T-cell (primary cell): ENCODE data around the gene SCO2. TPM values are rescaled to one million over a fixed set of nuclear protein-coding genes. Genes with fewer than 3 reads are reported as not detected.

Source experiments
- ATAC-seq, 4 experiments: fragments of 200-7000 bp in 3 of 4; fragments of 150-1000 bp in 1 of 4; cut with Tn5 transposase; replicated peaks in 1 of 4; 1 replicate in 3 of 4; 2 replicates in 1 of 4; pipeline ENCODE4 v1.10.0; 2021; ENCODE audit warnings: moderate library complexity in 3 of 4, mild to moderate bottlenecking in 2 of 4, moderate number of reproducible peaks in 1 of 4
- CTCF ChIA-PET, 2 donors: fragments of 300-600 bp; sonication (Branson Sonifier 250); formaldehyde crosslinking; loops; one replicate each; lab custom pipeline; 2022; ENCODE audit warnings: antibody characterized with exemption in 2 of 2; lab: Charles Lee
- POLR2A ChIA-PET, 2 donors: fragments of 300-600 bp; sonication (Branson Sonifier 250); formaldehyde crosslinking; loops; one replicate each; lab custom pipeline; 2022; ENCODE audit warnings: antibody characterized with exemption in 2 of 2; lab: Charles Lee
- DNase-seq, 35 experiments: peaks; one replicate each; pipeline versions ENCODE4 v3.0.0 to v3.0.0-alpha.2; 2013 to 2023
- H3K27ac ChIP-seq: one replicate; pipeline ENCODE4 v1.5.1; 2013; ENCODE audit warnings: low read length
- H3K27me3 ChIP-seq, 2 experiments: replicated peaks in 1 of 2; 1 replicate in 1 of 2; 2 replicates in 1 of 2; pipeline versions ENCODE4 v1.6.1 to v1.7.0; 2013; ENCODE audit warnings: low read length in 1 of 2, mixed read lengths in 1 of 2; ENCODE audit not compliant: control insufficient read depth in 2 of 2, insufficient read depth in 2 of 2; ENCODE audit errors: extremely low read depth in 1 of 2
- H3K36me3 ChIP-seq, 2 donors: 1 replicate in 1 of 2; 2 replicates in 1 of 2; pipeline versions ENCODE4 v1.6.1 to v1.7.0; 2013; ENCODE audit warnings: low read length in 1 of 2; ENCODE audit not compliant: control insufficient read depth in 2 of 2, insufficient read depth in 1 of 2; ENCODE audit errors: extremely low read depth in 1 of 2
- H3K4me1 ChIP-seq, 2 experiments: 1 replicate in 1 of 2; 2 replicates in 1 of 2; pipeline versions ENCODE4 v1.6.1 to v1.7.0; 2013; ENCODE audit warnings: low read length in 2 of 2, mixed read lengths in 1 of 2; ENCODE audit not compliant: insufficient read depth in 2 of 2, control insufficient read depth in 1 of 2; ENCODE audit errors: extremely low read depth in 1 of 2
- H3K4me3 ChIP-seq, 2 donors: 1 replicate in 1 of 2; 2 replicates in 1 of 2; pipeline versions ENCODE4 v1.5.1 to v1.7.0; 2013; ENCODE audit warnings: mild to moderate bottlenecking in 2 of 2, low read length in 1 of 2, moderate library complexity in 1 of 2; ENCODE audit not compliant: control insufficient read depth in 1 of 2; ENCODE audit errors: extremely low read depth in 1 of 2
- H3K9me3 ChIP-seq: 2 replicates; pipeline ENCODE4 v1.7.0; 2013
- H3K27ac Mint-ChIP-seq, 2 donors: one replicate each; pipeline ENCODE4 v1.8.0; 2020 to 2021; ENCODE audit warnings: mild to moderate bottlenecking in 2 of 2, mixed read lengths in 2 of 2
- H3K27me3 Mint-ChIP-seq, 2 donors: one replicate each; pipeline ENCODE4 v1.8.0; 2021 to 2022; ENCODE audit warnings: mixed read lengths in 2 of 2
- H3K36me3 Mint-ChIP-seq: one replicate; pipeline ENCODE4 v1.8.0; 2021; ENCODE audit warnings: mixed read lengths
- H3K4me1 Mint-ChIP-seq, 3 donors: one replicate each; pipeline ENCODE4 v1.8.0; 2020 to 2022; ENCODE audit warnings: mixed read lengths in 3 of 3, mild to moderate bottlenecking in 1 of 3
- H3K4me3 Mint-ChIP-seq, 3 donors: one replicate each; pipeline ENCODE4 v1.8.0; 2020 to 2022; ENCODE audit warnings: mild to moderate bottlenecking in 3 of 3, mixed read lengths in 3 of 3, moderate library complexity in 3 of 3
- H3K9me3 Mint-ChIP-seq, 3 donors: one replicate each; pipeline ENCODE4 v1.8.0; 2020 to 2022; ENCODE audit warnings: mixed read lengths in 3 of 3
- WGBS: methylation state at CpG from one replicate; pipeline ENCODE4 v1.1.5; 2013; ENCODE audit warnings: missing lambda C conversion rate; ENCODE audit not compliant: insufficient coverage; 5-methylcytosine and 5-hydroxymethylcytosine counted together
- total RNA-seq, 35 experiments: library from RNA in 6 of 35; stranded (reverse) in 6 of 35; fragments of 120-200 nt in 1 of 35; gene quantifications; one replicate each; pipeline versions ENCODE4 v1.2.1 to v1.2.4 and lab custom pipeline; 2013 to 2026

SCO2 gene
- total RNA-seq, 5 donors from 2014 or later (not counting 1 experiment from before 2014, with no cell fraction given) = 3.3 to 5.6 (median 4.0) TPM

DNA sequence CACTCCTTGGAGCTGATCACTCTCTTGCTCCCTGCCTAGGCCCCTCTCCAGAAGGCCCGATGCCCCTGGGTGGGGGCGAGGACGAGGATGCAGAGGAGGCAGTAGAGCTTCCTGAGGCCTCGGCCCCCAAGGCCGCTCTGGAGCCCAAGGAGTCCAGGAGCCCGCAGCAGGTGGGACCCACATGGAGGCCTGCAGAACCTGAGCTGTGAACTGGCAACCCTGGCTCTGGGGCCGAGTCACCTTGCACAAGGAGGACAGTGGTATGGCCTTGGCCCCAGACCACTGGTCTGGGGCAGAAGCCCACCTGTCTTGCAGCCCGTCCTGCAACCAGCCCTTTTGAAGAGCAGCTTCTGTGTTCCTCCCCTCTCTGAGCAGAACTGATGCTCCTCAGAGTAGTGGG lies 6.2 kb downstream of the SCO2 start:
- peaks cover 14% of the 10 kb centered on the region for H3K36me3 Mint-ChIP-seq
- POLR2A ChIA-PET = no interaction called here

GRCh38 chr22:50518606-50519005 lies 6.8 kb downstream of the SCO2 start:
- WGBS = 100% methylated on average over 7 of the region's 7 CpGs
- no peaks in the 10 kb centered on the region for H3K27me3 ChIP-seq
- no peak overlapping the region for H3K4me3 ChIP-seq
- H3K4me1 ChIP-seq = no peaks in the 10 kb centered on the region
- CTCF ChIA-PET = no interaction called here
- H3K36me3 Mint-ChIP-seq = peaks cover 14% of the 10 kb centered on the region
- POLR2A ChIA-PET = no interaction called here
- DNase-seq = no peak
- H3K9me3 ChIP-seq = no peaks in the 10 kb centered on the region
- H3K9me3 Mint-ChIP-seq = no peaks in the 10 kb centered on the region
- H3K27ac ChIP-seq = no peak overlapping the region
- H3K27me3 Mint-ChIP-seq = no peaks in the 10 kb centered on the region
- H3K4me1 Mint-ChIP-seq = peaks cover 12 to 17% (median 12%) of the 10 kb centered on the region in 3 donors
- no peak for ATAC-seq
- no peak overlapping the region for H3K4me3 Mint-ChIP-seq
- H3K27ac Mint-ChIP-seq = no peak overlapping the region
- H3K36me3 ChIP-seq = peaks cover 48 to 66% of the 10 kb centered on the region in 2 donors

More for the DNA sequence above, 6.2 kb downstream of the SCO2 start:
- H3K27me3 Mint-ChIP-seq = no peaks in the 10 kb centered on the region
- peaks cover 10 to 14% (median 13%) of the 10 kb centered on the region in 3 donors for H3K4me1 Mint-ChIP-seq
- Histone ChIP-seq H3K36me3 (peaks cover 50 to 71% of the 10 kb centered on the region in 2 donors), H3K4me3 (no peak overlapping the region), H3K4me1 (peaks cover 0 to 4% of the 10 kb centered on the region in 2 experiments), H3K27ac (no peak overlapping the region), H3K27me3 (no peaks in the 10 kb centered on the region), H3K9me3 (no peaks in the 10 kb centered on the region)
- DNase-seq (no peak), ATAC-seq (no peak)
- CTCF ChIA-PET = no interaction called here
- 99% methylated on average over 8 of the region's 8 CpGs for WGBS
- H3K4me3 Mint-ChIP-seq = no peak overlapping the region
- H3K9me3 Mint-ChIP-seq = no peaks in the 10 kb centered on the region
- H3K27ac Mint-ChIP-seq = no peak overlapping the region

- Histone ChIP-seq H3K27me3 (no peaks in the 10 kb centered on the region), H3K4me3 (no peak overlapping the region), H3K36me3 (peaks cover 41 to 59% of the 10 kb centered on the region in 2 donors), H3K27ac (no peak overlapping the region), H3K9me3 (no peaks in the 10 kb centered on the region), H3K4me1 (no peaks in the 10 kb centered on the region)
- H3K4me3 Mint-ChIP-seq = no peak overlapping the region
- H3K4me1 Mint-ChIP-seq = peaks cover 13 to 17% (median 14%) of the 10 kb centered on the region in 3 donors
- no peak for DNase-seq
- POLR2A ChIA-PET = no interaction called here
- WGBS = 96% methylated on average over 10 of the region's 20 CpGs
- no peaks in the 10 kb centered on the region for H3K27me3 Mint-ChIP-seq
- H3K27ac Mint-ChIP-seq = no peak overlapping the region
- CTCF ChIA-PET = no interaction called here
- H3K36me3 Mint-ChIP-seq = peaks cover 14% of the 10 kb centered on the region
- H3K9me3 Mint-ChIP-seq = no peaks in the 10 kb centered on the region
- no peak for ATAC-seq
Measured at GRCh38 chr22:50517495-50518260, 7.7 kb downstream of the SCO2 start.

GRCh38 chr22:50516891-50517290 lies 8.5 kb downstream of the SCO2 start:
- ATAC-seq = no peak

DNA sequence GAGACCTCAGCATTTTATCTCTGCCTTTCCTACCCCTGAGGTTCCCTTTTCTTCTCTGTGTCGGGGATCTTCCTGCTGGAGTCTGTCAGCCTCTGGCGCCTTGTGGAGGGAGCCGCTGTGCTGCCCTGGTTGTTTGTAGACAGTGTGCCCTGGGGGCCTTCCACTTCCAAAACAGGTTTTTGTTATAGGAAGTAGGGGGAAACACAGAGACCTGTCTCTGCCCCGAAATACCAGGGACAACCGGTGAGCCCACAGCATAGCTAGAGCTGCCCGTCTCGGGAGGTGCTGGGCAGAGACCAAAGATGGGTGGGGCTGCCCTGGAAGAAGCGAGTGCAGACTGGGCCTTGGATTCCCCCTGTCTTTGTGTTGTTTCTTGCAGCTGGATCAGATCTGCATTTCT lies 9.3 kb downstream of the SCO2 start:
- no peak for DNase-seq
- WGBS = 98% methylated on average over 6 of the region's 8 CpGs

More at GRCh38 chr22:50516891-50517290, 8.5 kb downstream of the SCO2 start:
- H3K27ac ChIP-seq = no peak overlapping the region
- H3K9me3 ChIP-seq = no peaks in the 10 kb centered on the region
- H3K27me3 ChIP-seq = no peaks in the 10 kb centered on the region
- Mint-ChIP-seq H3K4me1 (peaks cover 18 to 20% (median 19%) of the 10 kb centered on the region in 3 donors), H3K36me3 (peaks cover 19% of the 10 kb centered on the region), H3K27me3 (no peaks in the 10 kb centered on the region), H3K9me3 (no peaks in the 10 kb centered on the region), H3K4me3 (no peak overlapping the region), H3K27ac (no peak overlapping the region)
- peaks cover 38 to 56% of the 10 kb centered on the region in 2 donors for H3K36me3 ChIP-seq
- WGBS = 88% methylated on average over 14 of the region's 16 CpGs
- DNase-seq = no peak
- no peaks in the 10 kb centered on the region for H3K4me1 ChIP-seq
- no peak overlapping the region for H3K4me3 ChIP-seq
- ChIA-PET CTCF (interaction anchor here in 1 of 2 donors (1.6 kb wide), 1 partner anchor 8 kb away, joined by 9 read pairs; the partner anchor contains the start of gene SCO2), POLR2A (no interaction called here)

DNA sequence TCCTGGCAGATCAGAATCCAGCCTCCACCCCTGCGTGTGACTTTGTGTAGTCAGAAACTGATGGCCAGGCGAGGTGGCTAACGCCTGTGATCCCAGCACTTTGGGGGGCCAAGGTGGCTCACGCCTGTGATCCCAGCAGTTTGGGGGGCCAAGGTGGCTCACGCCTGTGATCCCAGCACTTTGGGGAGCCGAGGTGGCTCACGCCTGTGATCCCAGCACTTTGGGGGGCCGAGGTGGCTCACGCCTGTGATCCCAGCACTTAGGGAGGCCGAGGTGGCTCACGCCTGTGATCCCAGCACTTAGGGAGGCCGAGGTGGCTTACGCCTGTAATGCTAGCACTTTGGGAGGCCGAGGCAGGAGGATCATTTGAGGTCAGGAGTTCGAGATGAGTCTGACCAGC lies 12.2 kb downstream of the SCO2 start:
- Histone ChIP-seq H3K9me3 (no peaks in the 10 kb centered on the region), H3K4me1 (peaks cover 6 to 11% of the 10 kb centered on the region in 2 experiments), H3K27me3 (no peaks in the 10 kb centered on the region), H3K27ac (no peak overlapping the region), H3K4me3 (no peak overlapping the region), H3K36me3 (peaks cover 16 to 33% of the 10 kb centered on the region in 2 donors)
- ChIA-PET POLR2A (no interaction called here), CTCF (no interaction called here)
- Mint-ChIP-seq H3K27ac (no peak overlapping the region), H3K4me3 (no peak overlapping the region), H3K27me3 (no peaks in the 10 kb centered on the region), H3K9me3 (no peaks in the 10 kb centered on the region), H3K4me1 (peaks cover 31 to 33% (median 32%) of the 10 kb centered on the region in 3 donors), H3K36me3 (peaks cover 19% of the 10 kb centered on the region)
- no peak for DNase-seq
- ATAC-seq = no peak
- WGBS = 98% methylated on average over 15 of the region's 15 CpGs

More for the DNA sequence above, 9.3 kb downstream of the SCO2 start:
- H3K9me3 ChIP-seq = no peaks in the 10 kb centered on the region
- H3K36me3 ChIP-seq = peaks cover 35 to 51% of the 10 kb centered on the region in 2 donors
- no peaks in the 10 kb centered on the region for H3K27me3 Mint-ChIP-seq
- no peak overlapping the region for H3K27ac Mint-ChIP-seq
- H3K4me1 ChIP-seq = no peaks in the 10 kb centered on the region
- no peaks in the 10 kb centered on the region for H3K9me3 Mint-ChIP-seq
- no peak overlapping the region for H3K27ac ChIP-seq
- POLR2A ChIA-PET = no interaction called here
- ATAC-seq = no peak
- no peaks in the 10 kb centered on the region for H3K27me3 ChIP-seq
- no peak overlapping the region for H3K4me3 ChIP-seq
- no peak overlapping the region for H3K4me3 Mint-ChIP-seq
- peaks cover 18 to 20% (median 19%) of the 10 kb centered on the region in 3 donors for H3K4me1 Mint-ChIP-seq
- CTCF ChIA-PET = interaction anchor here in 1 of 2 donors (1.6 kb wide), 1 partner anchor 9 kb away, joined by 9 read pairs; the partner anchor contains the start of gene SCO2
- H3K36me3 Mint-ChIP-seq = peaks cover 19% of the 10 kb centered on the region
